Trophoblast cell (in vitro differentiated cells and primary cell): ENCODE results near the gene MAGEB5.

Experiments
- DNase-seq, 2 donors: peaks; one replicate each; pipeline ENCODE4 v3.0.0-alpha.2; 2016
- H2AFZ ChIP-seq: 2 replicates; pipeline ENCODE4 v1.6.1; 2013; ENCODE audit warnings: low read length, moderate library complexity, mild to moderate bottlenecking; ENCODE audit not compliant: insufficient read depth, poor library complexity
- H2AK5ac ChIP-seq: 2 replicates; pipeline ENCODE4 v1.6.1; 2013; ENCODE audit warnings: mild to moderate bottlenecking, low read length
- H2BK120ac ChIP-seq: 2 replicates; pipeline ENCODE4 v1.6.1; 2013; ENCODE audit warnings: low read length, mild to moderate bottlenecking, moderate library complexity; ENCODE audit not compliant: insufficient read depth, poor library complexity
- H2BK12ac ChIP-seq: 2 replicates; pipeline ENCODE4 v1.6.1; 2013; ENCODE audit warnings: mild to moderate bottlenecking, low read length, moderate library complexity
- H2BK5ac ChIP-seq: 2 replicates; pipeline ENCODE4 v1.6.1; 2013; ENCODE audit warnings: low read length, low read depth, moderate library complexity, mild to moderate bottlenecking; ENCODE audit not compliant: poor library complexity
- H3K14ac ChIP-seq: 2 replicates; pipeline ENCODE4 v1.6.1; 2013; ENCODE audit warnings: mild to moderate bottlenecking, low read length
- H3K18ac ChIP-seq: 2 replicates; pipeline ENCODE4 v1.6.1; 2013; ENCODE audit warnings: mild to moderate bottlenecking, low read length
- H3K23ac ChIP-seq: 2 replicates; pipeline ENCODE4 v1.6.1; 2013; ENCODE audit warnings: low read length
- H3K27ac ChIP-seq: 2 replicates; pipeline ENCODE4 v1.5.1; 2013; ENCODE audit warnings: low read depth, mild to moderate bottlenecking, inconsistent platforms, low read length, moderate library complexity
- H3K27me3 ChIP-seq: 2 replicates; pipeline ENCODE4 v1.6.1; 2013; ENCODE audit warnings: inconsistent platforms, mild to moderate bottlenecking, low read length, moderate library complexity; ENCODE audit not compliant: insufficient read depth
- H3K36me3 ChIP-seq, 2 experiments: 1 replicate in 1 of 2; 2 replicates in 1 of 2; pipeline ENCODE4 v1.6.1; 2013; ENCODE audit warnings: low read length in 2 of 2, mild to moderate bottlenecking in 2 of 2, moderate library complexity in 1 of 2; ENCODE audit not compliant: insufficient read depth in 2 of 2, control insufficient read depth in 1 of 2
- H3K4ac ChIP-seq: 2 replicates; pipeline ENCODE4 v1.6.1; 2013; ENCODE audit warnings: low read depth, mild to moderate bottlenecking, low read length, moderate library complexity
- H3K4me1 ChIP-seq, 2 experiments: 1 replicate in 1 of 2; 2 replicates in 1 of 2; pipeline ENCODE4 v1.6.1; 2013; ENCODE audit warnings: low read length in 2 of 2, mild to moderate bottlenecking in 2 of 2, moderate library complexity in 1 of 2; ENCODE audit not compliant: insufficient read depth in 2 of 2, control insufficient read depth in 1 of 2
- H3K4me2 ChIP-seq: 2 replicates; pipeline ENCODE4 v1.6.1; 2013; ENCODE audit warnings: inconsistent platforms, mild to moderate bottlenecking, low read length, moderate library complexity
- H3K4me3 ChIP-seq: 2 replicates; pipeline ENCODE4 v1.5.1; 2013; ENCODE audit warnings: mild to moderate bottlenecking, low read depth, low read length, inconsistent platforms
- H3K79me1 ChIP-seq: one replicate; pipeline ENCODE4 v1.6.1; 2013; ENCODE audit warnings: low read length
- H3K79me2 ChIP-seq: 2 replicates; pipeline ENCODE4 v1.6.1; 2013; ENCODE audit warnings: low read length, mild to moderate bottlenecking; ENCODE audit not compliant: control insufficient read depth, insufficient read depth, poor library complexity
- H3K9ac ChIP-seq: 2 replicates; pipeline ENCODE4 v1.6.1; 2013; ENCODE audit warnings: mild to moderate bottlenecking, low read length
- H3K9me3 ChIP-seq: 2 replicates; pipeline ENCODE4 v1.6.1; 2013; ENCODE audit warnings: low read depth, mild to moderate bottlenecking, control low read depth, inconsistent platforms, low read length; ENCODE audit not compliant: insufficient read depth
- H4K12ac ChIP-seq: 2 replicates; pipeline ENCODE4 v1.6.1; 2013; ENCODE audit warnings: low read depth, mild to moderate bottlenecking, low read length, moderate library complexity
- H4K8ac ChIP-seq: 2 replicates; pipeline ENCODE4 v1.6.1; 2013; ENCODE audit warnings: low read depth, mild to moderate bottlenecking, low read length, moderate library complexity
- H4K91ac ChIP-seq: one replicate; pipeline ENCODE4 v1.6.1; 2013; ENCODE audit warnings: low read depth, mild to moderate bottlenecking, low read length, moderate library complexity
- WGBS: extraction: QIAGEN DNeasy Blood & Tissue Kit; methylation state at CpG from one replicate; pipeline ENCODE4 v1.1.7; 2013; ENCODE audit warnings: missing lambda C conversion rate; ENCODE audit not compliant: insufficient read length, insufficient coverage; ENCODE audit errors: extremely low coverage; 5-methylcytosine and 5-hydroxymethylcytosine counted together

The MAGEB5 gene

GRCh38 chrX:26208012-26208411, 8.0 kb upstream of the MAGEB5 start:
- Histone ChIP-seq H3K9me3 (no peaks in the 10 kb centered on the region), H2BK12ac (no peak overlapping the region), H3K4me3 (no peak overlapping the region), H3K79me1 (no peaks in the 10 kb centered on the region), H3K36me3 (no peaks in the 10 kb centered on the region), H3K9ac (no peak overlapping the region), H2BK5ac (no peak overlapping the region), H3K23ac (no peak overlapping the region), H4K12ac (no peak overlapping the region), H3K18ac (no peak overlapping the region), H3K79me2 (no peaks in the 10 kb centered on the region), H2BK120ac (no peak overlapping the region), H4K91ac (no peak overlapping the region), H2AFZ (no peak overlapping the region), H2AK5ac (no peak overlapping the region), H3K27ac (no peak overlapping the region), H3K4ac (no peak overlapping the region), H3K27me3 (no peaks in the 10 kb centered on the region), H4K8ac (no peak overlapping the region), H3K14ac (no peak overlapping the region), H3K4me2 (no peak overlapping the region), H3K4me1 (no peaks in the 10 kb centered on the region)
- DNase-seq, result no peak
- WGBS, result no CpG with 5 or more reads among the region's 3 CpGs

- Histone ChIP-seq H3K18ac (no peak overlapping the region), H3K79me1 (no peaks in the 10 kb centered on the region), H3K4me1 (no peaks in the 10 kb centered on the region), H4K12ac (no peak overlapping the region), H4K91ac (no peak overlapping the region), H3K36me3 (no peaks in the 10 kb centered on the region), H3K4me2 (no peak overlapping the region), H2AK5ac (no peak overlapping the region), H3K27ac (no peak overlapping the region), H2BK120ac (no peak overlapping the region), H2BK12ac (no peak overlapping the region), H3K9ac (no peak overlapping the region), H2BK5ac (no peak overlapping the region), H3K9me3 (no peaks in the 10 kb centered on the region), H3K14ac (no peak overlapping the region), H3K79me2 (no peaks in the 10 kb centered on the region), H2AFZ (no peak overlapping the region), H3K4me3 (no peak overlapping the region), H4K8ac (no peak overlapping the region), H3K23ac (no peak overlapping the region), H3K27me3 (no peaks in the 10 kb centered on the region), H3K4ac (no peak overlapping the region)
- no peak for DNase-seq
- WGBS, result no CpG with 5 or more reads among the region's 7 CpGs
Observed at GRCh38 chrX:26219351-26219750, 3.4 kb downstream of the MAGEB5 start.

- H3K4me1 ChIP-seq, result no peaks in the 10 kb centered on the region
- WGBS, result no CpG with 5 or more reads among the region's 1 CpG
Observed at GRCh38 chrX:26234177-26234576, 18.2 kb downstream of the MAGEB5 start.

GRCh38 chrX:26253526-26253925, 37.6 kb downstream of the MAGEB5 start:
- H3K9me3 ChIP-seq, result no peaks in the 10 kb centered on the region
- H3K4ac ChIP-seq, result no peak overlapping the region
- H4K8ac ChIP-seq, result no peak overlapping the region
- no peak overlapping the region for H2AK5ac ChIP-seq
- H3K79me1 ChIP-seq, result no peaks in the 10 kb centered on the region
- H3K4me3 ChIP-seq, result no peak overlapping the region
- no peak overlapping the region for H2BK5ac ChIP-seq
- H4K12ac ChIP-seq, result no peak overlapping the region
- no peaks in the 10 kb centered on the region for H3K36me3 ChIP-seq
- no peak overlapping the region for H3K9ac ChIP-seq
- no peak overlapping the region for H2AFZ ChIP-seq
- H3K4me2 ChIP-seq, result no peak overlapping the region
- no peak overlapping the region for H2BK12ac ChIP-seq
- H3K18ac ChIP-seq, result no peak overlapping the region
- no peaks in the 10 kb centered on the region for H3K27me3 ChIP-seq
- no peak overlapping the region for H3K14ac ChIP-seq
- no peak overlapping the region for H3K23ac ChIP-seq
- no CpG with 5 or more reads among the region's 3 CpGs for WGBS
- no peak overlapping the region for H4K91ac ChIP-seq
- H3K27ac ChIP-seq, result no peak overlapping the region
- no peak for DNase-seq
- no peaks in the 10 kb centered on the region for H3K79me2 ChIP-seq
- no peaks in the 10 kb centered on the region for H3K4me1 ChIP-seq
- H2BK120ac ChIP-seq, result no peak overlapping the region

More at GRCh38 chrX:26234177-26234576, 18.2 kb downstream of the MAGEB5 start:
- Histone ChIP-seq H4K12ac (no peak overlapping the region), H3K4ac (no peak overlapping the region), H3K36me3 (no peaks in the 10 kb centered on the region), H3K79me2 (no peaks in the 10 kb centered on the region), H4K8ac (no peak overlapping the region), H2AFZ (no peak overlapping the region), H4K91ac (no peak overlapping the region), H2AK5ac (no peak overlapping the region), H3K18ac (no peak overlapping the region), H3K14ac (no peak overlapping the region), H3K9ac (no peak overlapping the region), H3K27me3 (no peaks in the 10 kb centered on the region), H3K9me3 (no peaks in the 10 kb centered on the region), H3K27ac (no peak overlapping the region), H3K4me2 (no peak overlapping the region), H3K23ac (no peak overlapping the region), H2BK12ac (no peak overlapping the region), H2BK120ac (no peak overlapping the region), H2BK5ac (no peak overlapping the region), H3K79me1 (no peaks in the 10 kb centered on the region), H3K4me3 (no peak overlapping the region)
- no peak for DNase-seq
